COLO668 (cell line): ENCODE results near the gene CLTCL1.
A peak's percentile ranks its signal among the peaks of the same experiment; 100 is the strongest.
"Not testable (repeated sequence)": the region's sequence is repeated elsewhere in the genome, so short reads cannot be mapped to it uniquely, and the experiment has no call there.

Experiments
- DNase-seq: peaks from one replicate; lab custom pipeline; 2025; ENCODE audit not compliant: unreplicated experiment; lab: John Stamatoyannopoulos, UW

CLTCL1 gene

DNA sequence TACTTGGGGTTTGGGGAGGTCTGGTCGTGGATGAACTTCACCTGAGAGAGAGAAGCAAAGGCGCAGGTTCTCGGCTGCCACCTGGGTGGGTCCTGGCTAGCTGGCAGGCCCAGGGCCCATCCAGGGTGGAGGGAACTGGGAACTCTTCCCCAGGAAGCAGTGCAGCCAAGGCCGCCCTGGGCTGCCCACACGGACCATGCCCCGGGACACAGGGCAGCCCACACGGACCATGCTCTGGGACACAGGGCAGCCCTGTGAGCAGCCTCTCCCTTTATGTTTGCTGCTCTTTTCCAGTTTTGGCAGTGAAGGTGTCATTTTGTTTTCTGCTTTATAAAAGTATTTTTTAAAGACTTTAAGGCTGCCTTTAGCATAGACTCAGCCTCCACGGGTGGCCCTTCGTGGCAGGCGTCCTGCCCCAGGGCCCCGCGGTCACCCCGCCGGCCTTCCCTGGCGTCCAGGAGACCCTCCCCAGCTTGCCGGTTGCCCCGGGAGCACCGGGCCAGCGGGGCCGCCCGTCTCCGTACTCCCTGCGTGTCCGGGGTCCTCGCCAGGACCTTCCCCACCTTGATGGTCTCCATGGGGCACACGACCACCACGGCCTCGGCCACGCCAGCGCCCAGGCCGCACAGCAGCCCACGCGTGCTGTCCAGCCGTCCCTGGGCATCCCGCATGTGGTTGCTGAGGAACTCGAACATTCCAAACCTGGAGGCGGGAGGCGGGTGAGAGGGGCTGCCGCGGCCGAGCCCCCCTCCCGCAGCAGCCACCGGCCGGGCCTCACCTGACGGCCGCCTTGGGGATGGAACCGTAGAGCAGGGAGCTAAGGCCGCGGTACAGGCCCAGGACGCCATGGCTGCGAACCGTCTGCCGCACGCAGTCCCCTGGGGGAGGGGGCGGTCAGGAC lies 114.1 kb downstream of the CLTCL1 start:
- DNase-seq = no peak

- DNase-seq = no peak
Measured at GRCh38 chr22:19176732-19177131, 114.8 kb downstream of the CLTCL1 start.

DNA sequence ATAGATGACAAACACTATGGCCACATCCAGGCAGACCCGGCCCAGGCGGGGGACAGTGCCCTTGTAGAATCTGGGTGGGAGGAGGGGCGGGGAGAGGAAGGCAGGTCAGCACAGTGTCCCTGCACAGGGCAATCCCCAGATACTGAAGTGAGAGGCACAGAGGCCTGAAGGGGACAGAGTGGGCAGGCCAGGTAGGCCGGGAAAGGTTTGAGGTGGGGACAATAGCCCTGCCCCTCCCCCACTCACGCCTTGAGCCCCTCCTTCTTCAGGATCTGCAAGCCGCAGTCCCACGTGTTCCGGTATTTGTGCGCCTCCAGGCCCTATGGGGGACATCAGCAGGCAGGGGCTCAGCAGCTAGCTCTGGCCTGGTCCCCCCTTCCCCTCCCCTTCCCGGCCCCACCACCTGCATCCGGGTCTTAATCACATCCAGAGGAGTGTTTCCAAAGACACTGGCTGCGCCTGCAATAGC lies 115.3 kb downstream of the CLTCL1 start:
- DNase-seq = no peak

GRCh38 chr22:19175602-19176174 lies 115.8 kb downstream of the CLTCL1 start:
- no peak for DNase-seq

DNA sequence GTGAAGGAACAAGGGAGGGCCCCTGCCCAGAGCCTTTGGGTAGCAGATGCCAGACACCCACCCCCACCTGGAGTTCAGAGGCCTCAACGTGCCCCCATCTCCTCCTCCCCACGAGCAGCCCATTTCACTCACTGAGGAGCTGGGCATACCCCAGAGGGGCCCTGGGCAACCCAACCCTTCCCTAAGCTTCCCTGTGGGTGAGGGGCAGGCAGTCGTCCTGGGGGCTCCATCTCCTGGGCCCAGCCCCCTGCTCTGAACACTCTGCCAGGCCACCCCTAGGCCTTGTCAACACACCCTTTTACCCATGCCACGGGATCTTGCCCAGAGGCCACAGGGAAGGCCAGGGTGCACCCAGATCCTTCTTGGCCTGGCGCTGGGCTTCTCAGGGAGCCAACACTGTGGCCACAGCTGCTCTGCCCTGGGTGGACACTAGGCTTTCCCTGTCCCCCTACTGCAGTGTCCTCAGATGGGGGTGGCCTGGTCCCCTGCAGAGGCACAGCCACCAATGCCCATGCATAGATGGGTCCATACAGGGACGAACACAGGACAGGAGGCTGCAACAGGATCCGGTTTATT lies 116.4 kb downstream of the CLTCL1 start:
- no peak for DNase-seq

DNA sequence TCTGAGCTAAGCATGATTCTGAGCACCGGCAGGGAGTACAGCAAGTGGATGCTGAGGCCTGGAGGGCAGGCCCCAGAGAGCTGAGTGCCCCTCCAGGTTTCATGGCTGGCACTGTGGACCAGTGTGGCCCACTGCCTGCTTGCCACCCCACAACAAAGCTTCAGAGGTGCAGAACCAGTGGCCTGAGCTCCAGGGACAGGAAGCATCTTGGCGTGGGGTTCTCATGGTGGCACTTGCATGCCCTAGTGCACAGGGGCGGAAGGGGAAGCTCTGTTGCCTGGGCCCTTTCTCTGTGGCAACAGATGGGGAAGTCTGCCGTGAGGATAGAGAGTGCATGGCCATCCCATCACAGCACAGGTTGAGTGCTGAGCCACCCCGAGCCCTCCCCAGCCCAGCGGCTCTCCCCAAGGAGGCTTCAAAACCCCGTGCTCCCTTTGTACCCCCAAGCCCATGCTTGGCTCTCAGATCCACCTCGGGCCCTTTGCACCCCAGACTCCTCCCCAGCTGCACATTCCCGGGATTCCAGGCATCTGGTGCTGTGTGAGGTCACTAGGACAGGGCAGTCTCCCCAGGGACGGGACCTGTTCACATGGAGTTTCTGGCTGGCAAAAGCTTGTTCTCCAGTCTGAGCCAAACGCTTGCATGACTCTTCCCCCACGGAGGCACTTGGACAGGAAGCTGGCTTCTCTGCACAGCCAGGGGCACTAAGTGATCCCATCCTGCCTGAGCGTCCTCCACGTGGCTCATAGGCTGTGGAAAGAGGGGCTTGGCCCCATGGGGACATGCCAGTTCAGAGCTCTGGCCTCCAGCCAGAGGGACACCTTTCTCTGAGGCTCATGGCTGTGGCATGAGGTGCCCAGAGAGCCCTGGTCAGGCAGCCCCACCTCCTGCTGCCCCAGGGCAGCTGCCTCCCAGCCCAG lies 117.2 kb downstream of the CLTCL1 start:
- DNase-seq = no peak

DNA sequence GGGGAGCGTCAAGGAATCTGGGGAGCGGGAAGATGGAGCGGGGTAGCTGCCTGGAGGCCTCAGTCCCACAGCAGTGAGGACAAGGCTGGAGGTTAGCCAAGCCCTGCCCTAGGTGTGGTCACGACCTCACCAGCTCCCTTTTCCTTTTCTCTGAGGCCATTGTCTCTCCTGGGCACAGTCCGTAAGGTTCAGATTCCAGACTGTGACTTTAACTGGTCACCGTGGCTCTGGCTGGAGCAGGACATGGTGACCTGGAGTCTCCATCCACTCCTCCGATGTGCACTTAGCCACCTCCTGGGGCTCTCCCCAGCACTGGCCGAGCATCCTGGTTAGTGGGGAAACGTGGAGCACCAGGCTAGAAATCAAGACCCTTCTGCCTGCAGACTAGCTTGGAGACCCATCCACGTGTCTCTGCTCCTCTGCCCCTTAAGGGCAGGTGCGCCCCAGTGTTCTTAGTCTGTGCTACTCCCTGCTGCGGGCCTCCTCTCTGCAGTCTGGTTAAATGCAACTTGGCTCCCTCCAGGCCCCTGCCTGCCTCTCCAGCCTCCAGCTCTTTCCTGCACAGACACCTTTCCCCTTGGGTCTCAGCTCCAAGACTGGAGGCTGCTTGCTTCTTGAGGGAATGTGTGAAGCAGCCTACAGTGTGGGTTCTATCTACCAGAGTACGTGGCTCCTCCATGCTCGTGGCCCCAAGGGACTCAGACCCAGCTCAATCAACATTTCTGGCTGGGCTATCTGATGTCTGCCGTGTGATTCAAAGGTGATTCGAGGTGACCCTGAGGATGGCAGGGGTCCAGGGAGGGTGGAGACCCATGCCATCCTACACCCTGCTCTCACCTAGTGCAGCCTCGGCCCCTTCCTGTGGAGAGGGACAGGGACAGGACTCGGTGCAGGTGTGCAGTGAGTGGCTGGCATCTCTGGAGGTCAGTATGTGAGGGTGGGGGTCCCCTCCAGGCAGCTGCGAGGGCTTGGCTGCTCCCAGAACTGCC lies 118.2 kb downstream of the CLTCL1 start:
- DNase-seq = no peak

- no peak for DNase-seq
Measured at GRCh38 chr22:19172213-19173046, 119.1 kb downstream of the CLTCL1 start.

DNA sequence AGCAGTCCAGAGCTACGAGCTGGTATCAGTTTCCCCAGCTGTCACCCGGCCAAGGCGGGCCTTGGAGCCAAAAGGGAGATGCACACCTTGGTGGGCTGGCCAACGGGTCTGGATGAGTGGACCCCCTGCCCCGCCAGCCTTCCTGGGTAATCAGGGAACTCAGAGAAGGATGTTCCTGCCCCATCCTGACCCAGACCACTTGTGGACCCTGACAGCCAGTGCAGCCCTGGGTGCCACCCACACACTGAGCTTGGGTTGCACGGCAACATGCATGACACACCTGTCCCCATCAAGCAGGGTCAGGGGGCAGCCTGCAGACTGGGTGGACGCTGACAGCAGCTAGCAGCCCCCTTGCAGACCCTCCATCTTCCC lies 121.6 kb downstream of the CLTCL1 start:
- no peak for DNase-seq

DNA sequence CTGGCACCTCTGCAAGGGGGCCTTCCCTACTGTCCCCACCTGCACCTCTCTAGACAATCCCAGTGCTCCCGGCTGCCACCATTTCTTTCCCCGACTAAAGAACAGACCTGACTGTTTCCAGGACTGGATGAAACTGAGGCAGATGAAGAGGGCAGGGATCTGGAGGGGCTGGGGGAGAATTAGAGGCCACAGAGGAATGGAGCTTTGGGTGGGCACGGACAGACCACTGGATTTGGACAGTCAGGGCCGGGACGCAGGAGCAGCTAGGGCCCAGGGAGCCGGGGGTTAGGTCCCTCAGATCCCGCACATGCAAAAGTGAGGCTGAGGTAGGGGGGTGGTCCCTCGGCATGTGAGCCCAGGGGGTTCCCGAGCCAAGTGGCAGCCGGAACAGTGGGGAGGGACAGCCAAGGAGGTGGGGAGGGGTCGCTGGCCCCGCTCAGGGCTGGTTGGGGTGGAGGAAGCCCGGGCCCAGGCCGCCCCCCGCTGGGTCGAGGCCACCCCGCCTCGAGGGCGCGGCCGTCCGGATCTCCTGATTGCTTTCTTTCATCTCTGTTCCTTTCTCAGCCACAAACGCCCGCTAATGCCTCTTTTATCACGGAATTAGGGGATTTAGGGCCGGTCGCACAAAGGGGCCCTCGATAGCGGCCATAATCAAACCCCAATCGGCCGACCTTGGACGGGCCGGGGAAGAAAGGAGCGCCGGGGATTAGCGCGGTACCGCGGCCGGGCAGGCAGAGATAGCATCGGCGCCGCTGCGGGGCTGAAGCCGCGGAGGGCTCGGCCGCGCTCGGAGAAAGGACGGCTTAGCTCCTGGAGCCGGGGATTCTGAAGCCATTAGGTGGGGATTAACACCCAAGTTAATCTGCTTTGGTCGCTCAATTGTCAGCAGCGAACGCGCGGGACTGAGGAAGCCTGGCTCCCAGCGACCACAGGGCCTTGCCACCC lies 122.2 kb downstream of the CLTCL1 start:
- peak; percentile 31 for DNase-seq

- peak; percentile 64 for DNase-seq
Measured at GRCh38 chr22:19168088-19168890, 123.2 kb downstream of the CLTCL1 start.

DNA sequence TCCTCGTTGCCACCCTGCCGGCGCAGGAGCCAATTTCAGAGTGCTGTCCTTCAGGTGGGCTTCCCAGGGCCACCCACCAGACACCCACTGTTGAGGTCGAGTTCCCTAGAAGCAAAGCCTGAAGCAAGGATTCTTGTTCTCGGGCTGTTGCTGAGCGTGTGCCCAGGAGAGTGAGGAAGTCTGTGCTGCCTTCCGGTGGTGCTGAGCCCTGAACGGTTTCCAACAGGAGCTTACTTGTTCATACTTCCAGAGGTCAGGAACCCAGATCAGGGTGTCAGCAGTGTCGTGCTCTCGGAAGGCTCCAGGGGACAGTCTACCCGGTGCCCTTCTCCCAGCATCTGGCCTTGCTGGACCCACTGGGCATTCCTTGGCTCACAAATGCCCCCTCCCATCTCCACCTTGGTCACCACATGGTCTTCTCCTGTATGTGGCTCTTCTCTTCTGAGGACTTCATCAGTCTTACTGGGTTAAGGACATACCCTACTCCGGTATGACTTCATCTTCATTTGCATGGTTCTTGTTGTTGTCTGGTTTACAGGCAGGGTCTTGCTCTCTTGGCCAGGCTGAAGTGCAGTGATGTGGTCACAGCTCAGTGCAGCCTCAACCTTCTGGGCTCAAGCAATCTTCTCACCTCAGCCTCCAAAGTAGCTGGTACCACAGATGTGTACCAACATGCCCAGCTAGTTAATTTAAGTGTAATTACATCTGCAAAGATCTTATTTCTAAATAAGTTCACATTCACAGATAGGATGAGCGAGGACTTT lies 124.2 kb downstream of the CLTCL1 start:
- DNase-seq = no peak

DNA sequence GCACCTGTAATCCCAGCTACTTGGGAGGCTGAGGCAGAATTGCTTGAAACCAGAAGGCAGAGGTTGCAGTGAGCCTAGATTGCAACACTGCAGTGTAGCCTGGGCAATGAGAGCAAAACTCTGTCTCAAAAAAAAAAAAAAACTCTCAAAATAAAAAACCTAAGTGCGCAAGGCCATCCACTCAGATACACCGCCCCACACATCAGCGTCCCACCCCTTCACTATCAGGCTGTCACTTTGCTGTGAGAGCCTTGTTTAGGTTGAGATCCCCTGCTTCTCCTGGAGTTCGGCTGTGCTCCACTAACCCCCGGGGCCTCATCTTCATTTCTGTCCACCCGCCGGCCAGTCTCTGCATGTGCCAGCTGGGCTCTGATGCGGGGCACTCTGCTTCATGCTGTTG lies 125.1 kb downstream of the CLTCL1 start:
- no peak for DNase-seq

GRCh38 chr22:19164425-19164824 lies 127.1 kb downstream of the CLTCL1 start:
- DNase-seq = no peak

DNA sequence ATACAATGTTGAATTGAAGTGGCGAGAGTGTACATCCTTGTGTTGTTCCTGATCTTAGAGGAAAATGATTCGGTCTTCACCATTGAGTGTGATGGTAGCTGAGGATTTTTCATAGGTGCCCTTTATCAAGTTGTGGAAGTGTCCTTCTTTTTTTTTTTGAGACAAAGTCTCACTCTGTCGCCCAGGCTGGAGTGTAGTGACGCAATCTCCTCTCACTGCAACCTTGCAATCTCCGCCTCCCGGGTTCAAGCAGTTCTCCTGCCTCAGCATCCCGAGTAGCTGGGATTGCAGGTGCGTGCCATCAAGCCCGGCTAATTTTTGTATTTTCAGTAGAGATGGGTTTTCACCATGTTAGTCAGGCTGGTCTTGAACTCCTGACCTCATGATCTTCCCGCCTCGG lies 132.9 kb downstream of the CLTCL1 start:
- DNase-seq = not testable (repeated sequence)

GRCh38 chr22:19156109-19156508 lies 135.4 kb downstream of the CLTCL1 start:
- not testable (repeated sequence) for DNase-seq
